AG08395 (cell line): ENCODE results near the gene CST6.
A peak's percentile ranks its signal among the peaks of the same experiment; 100 is the strongest.
"Not testable (repeated sequence)": the region's sequence is repeated elsewhere in the genome, so short reads cannot be mapped to it uniquely, and the experiment has no call there.

Source experiments
- DNase-seq: peaks from one replicate; pipeline ENCODE4 v3.0.0; 2012; ENCODE audit warnings: mixed read lengths, low spot score

Gene CST6

DNA sequence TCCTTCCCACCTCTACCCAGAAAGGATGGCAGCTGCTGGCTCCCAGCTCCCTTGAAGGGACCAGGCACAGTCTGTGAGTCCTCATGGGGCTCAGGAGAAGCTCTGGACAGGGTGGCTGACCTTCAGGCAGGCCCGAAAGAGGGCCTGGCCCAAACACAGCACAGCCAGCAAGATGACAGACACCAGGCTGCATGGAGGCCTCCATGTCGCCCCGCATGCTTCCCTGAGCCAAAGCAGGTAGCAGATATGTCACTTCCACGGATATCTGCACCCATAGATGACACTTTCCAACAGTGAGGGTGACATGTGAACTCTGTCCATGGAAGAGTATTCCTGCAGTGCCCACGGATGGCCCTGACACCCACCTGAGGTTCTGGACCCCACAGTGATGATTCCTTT is 28.2 kb upstream of the CST6 start:
- no peak for DNase-seq

DNA sequence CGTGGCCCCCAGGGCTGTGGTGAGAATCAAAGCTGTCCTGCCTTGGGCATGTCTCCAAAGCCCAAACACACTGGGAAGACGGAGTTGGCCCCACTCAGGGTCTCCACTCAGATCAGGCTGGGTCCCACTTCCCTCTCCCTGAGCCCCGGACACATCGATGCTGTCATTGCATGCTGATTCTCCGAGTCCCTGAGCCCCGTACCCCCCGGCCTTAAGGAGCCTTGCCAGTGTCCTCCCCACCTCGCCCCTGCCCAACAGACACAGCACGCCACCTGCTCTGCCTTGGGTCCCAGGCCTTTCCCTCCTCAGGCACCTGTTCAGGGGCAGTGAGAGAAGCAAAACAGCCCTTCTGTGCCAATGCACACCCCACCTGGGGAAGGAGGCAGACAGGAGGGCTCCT is 24.5 kb upstream of the CST6 start:
- DNase-seq: no peak

DNA sequence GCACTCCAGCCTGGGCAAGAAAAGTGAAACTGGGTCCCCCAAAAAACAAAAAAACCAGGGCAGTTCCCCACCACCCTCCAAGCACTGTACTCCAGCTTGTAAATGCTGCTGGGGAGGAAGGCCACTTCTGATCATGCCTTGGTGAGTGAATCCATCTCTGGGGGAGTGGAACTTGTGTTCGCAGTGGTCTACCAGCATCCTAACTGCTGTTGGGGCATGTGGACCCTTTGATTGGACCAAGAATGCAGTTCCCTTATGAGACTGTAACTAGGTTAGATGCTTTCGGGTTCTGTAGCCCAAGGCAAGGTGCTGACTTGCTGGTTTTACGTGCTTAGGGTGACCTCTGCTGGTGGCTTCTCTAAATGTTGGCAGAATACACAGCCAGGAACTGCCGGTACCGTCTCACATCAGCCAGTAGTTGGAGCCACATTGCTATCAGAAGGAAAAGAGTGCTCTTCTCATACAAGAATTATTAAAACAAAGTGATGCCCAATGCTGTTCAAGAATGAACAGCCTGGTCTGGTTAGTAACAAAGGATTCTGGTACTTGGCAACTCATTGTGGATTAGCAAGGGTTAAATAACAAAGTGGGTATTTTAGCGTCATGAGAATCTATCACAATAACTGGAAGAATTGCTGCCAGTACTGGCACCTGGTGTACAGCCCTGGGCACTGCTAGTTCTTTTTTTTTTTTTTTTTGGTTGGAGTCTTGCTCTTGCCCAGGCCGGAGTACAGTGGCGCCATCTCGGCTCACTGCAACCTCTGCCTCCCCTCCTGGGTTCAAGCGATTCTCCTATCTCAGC is 22.8 kb upstream of the CST6 start:
- DNase-seq: peak; percentile 91

DNA sequence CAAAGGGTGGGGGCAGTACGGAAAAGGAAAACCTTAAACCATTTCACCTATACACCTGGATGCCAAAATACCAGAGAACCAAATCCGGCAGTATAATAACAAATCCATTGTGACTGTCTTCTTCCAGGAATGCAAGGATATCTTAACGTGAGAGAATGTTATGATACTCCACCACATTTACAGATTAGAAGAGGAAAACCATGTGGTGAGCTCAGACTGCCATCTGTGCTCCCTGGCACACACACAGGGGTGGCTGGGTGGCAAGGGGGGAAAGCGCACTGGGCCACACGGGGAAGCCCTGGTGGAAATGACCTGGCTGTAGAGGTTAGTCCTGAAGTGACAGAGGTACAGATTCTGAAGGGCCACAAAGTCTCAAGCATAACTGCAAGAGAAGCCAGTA is 19.8 kb upstream of the CST6 start:
- DNase-seq: no peak

DNA sequence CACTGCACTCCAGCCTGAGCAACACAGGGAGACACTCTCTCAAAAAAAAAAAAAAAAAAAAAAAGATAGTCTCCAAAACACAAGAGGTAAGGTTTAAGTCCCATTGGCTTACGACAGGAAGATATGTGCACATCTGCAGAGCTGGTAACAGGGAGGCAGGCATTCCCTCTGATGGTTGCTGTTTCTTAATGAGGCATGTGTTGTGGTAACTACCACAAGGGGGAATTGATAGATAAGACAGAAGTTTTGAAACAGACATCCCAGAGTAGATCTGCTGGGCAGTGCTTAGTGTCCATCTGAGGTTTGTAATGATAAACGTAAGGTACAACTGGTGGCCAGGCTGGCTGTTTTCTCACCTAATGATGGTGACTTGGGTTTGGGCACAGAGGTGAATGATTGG is 14.5 kb upstream of the CST6 start:
- no peak for DNase-seq

DNA sequence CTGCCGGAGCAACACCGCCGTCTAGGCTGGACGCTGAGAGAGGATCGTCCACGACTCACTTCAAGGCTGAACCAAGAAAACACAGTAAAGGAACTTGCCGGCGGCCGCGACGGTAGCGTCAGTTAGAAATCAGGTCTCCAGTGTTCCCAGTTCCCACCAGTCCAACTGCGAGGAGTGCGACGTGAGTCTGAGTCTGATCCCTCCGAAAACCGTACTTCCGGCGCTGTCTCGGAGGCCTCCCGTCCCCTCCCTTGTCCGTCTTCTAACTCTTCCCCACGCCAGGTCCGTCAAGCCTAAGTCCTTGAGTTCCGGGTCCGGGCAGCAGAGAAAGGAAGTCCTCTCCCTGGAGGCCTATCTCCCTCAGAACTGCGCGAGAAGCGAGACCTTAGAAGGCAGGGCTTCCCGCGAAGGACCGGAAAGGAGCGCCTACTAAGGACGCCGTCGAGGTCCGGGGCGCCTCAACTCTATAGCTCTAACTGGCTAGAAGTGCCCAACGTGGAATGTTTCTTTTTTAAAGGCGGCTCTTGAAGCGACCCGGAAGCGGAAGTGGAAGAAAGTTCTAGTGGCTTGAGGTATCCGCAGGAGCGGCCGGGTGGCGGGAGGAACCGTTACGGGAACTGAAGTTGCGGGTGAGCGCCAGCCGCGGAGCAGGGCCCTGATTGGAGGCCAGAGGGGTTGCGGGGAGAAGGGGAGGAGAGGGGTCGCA is 9.7 kb upstream of the CST6 start, which contains the start of the genes BANF1 and EIF1AD:
TSS of gene BANF1 (plus strand) at position 562 of the 706 bp plus-strand sequence. CDS start 748 bp downstream, outside the sequence.
TSS of gene EIF1AD (minus strand) at position 216 of the 706 bp plus-strand sequence. CDS start 1,768 bp downstream, outside the sequence.
- peak; percentile 94 for DNase-seq

DNA sequence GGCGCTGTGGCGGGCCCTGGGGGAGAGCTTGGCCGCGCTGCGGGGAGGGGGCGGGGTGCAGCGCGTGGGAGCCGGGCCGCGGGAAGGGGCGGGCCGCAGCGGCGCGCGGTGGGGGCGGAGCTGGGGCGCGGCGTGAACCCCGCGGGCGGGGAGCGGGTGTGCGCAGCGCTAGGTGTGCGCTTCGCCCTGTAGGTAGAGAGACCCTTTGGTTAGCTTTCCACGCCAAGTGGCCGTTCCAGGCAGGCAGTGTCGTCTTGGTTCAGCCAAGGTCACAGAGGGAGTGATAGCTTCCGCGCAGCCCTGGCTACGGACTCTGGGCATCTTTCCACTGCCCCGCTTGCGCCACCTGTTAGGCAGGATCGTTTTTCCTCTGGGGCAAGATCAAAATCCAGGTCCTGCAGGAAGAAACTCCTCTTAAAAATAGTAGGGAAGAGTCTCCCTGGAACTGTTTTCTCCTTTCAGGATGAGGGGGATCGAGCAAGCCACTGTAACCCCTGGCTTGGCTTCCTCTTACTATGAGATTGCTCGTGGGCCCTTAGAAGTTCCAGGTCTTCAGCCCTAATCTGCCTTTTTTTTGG is 9.1 kb upstream of the CST6 start:
- peak; percentile 71 for DNase-seq

DNA sequence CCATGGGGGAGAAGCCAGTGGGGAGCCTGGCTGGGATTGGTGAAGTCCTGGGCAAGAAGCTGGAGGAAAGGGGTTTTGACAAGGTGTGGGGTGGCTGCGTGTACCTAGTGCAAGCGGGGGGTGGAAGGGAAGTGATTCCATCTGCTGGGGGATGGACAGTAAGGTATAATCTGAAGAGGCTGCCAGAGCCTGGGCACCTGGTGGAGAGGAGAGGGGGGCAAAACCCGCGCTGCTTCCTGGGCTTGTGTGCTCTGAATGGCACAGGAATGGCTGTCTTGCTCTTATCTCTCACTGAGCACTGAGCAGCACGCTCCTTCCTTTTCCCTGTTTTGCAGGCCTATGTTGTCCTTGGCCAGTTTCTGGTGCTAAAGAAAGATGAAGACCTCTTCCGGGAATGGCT is 8.5 kb upstream of the CST6 start:
- no peak for DNase-seq

DNA sequence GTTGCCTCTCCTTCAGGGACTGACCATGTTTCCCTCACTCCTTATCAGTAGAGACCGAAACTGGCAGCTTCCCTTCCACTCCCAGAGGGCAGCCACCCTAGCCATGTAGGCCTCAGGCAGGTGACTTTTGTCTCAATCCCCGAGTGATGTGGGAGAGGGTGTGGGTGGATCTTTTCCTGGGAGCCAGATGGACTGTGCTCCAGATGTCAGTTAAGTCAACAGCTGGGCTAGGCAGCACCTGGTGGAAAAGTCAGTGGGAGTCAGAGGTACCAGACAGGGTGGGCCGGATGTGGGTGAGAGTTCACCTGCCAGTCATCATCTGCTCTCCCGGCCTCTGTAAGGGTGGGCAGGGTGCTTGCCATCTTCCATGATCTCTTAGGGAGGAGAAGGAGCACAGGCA is 7.6 kb upstream of the CST6 start:
- DNase-seq: no peak

DNA sequence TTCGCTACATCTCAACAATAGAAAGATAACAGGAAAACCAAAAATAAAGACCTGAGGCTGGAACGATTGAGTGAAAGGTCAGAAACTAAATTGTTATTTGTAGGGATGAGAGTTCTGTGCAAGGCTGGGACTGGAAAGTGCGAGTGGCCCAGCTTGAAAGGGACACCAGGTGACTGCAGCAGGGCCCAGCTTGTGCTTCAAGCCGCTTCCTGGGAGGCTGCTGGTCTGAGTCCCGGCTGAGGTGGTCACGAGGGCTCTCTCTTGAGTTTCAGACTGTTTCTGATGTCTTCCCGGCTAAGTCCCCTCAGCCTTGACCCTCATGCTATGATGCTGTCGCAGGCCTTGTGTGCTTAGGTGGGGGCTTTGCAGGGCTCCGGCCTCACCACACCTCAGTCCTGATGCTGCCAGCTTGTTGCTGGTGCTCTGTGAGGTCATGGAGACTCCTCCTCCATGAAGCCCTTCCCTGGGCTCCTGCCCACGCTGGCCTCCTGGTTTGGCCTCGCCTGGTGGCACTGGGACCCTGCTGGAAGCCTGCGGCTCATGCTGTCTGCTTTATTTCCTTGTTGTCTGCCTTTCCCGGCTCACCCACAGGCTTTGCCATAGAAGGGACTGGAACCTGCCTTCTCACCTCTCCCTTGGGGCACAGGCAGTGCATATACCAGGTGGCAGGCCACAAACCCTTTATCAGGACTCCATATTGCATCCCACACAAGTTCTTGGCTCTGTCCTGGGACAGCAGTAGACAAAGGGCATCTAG is 5.5 kb upstream of the CST6 start:
- no peak for DNase-seq

DNA sequence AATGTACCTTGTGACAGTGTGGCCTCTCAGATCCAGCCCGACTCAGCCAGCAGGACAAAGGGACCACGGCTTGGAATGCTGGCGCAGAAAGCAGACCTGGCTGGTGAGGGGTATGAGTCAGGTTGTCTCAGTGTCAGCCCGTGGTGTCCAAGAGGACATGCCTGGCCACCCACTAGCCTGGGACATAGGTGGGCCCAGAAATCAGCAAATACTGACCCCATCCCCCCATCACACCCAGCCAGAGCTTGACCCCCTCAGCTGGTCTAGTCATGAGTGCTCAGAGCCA is 5.0 kb upstream of the CST6 start:
- no peak for DNase-seq

DNA sequence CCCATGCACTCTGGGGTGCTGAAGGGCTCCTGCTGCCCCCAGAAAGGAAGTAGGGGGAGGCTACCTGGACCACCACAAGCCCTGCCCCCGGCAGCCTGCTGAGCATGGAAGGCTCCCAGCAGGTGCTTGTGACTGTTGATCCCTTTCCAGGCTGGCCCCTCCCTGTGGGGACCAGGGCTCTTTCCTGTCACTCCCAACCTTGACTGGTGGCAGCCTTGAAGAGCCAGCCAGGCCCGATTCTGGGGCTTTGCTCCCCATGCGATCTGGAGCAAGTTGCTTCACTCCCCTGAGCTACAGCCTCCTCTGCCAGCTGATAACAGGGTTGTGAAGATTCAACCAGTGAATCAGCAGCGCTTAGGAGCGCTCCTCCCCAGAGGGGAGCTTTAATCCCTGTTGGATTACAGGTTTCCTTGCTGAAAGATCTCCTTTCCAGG is 4.6 kb upstream of the CST6 start:
- no peak for DNase-seq

DNA sequence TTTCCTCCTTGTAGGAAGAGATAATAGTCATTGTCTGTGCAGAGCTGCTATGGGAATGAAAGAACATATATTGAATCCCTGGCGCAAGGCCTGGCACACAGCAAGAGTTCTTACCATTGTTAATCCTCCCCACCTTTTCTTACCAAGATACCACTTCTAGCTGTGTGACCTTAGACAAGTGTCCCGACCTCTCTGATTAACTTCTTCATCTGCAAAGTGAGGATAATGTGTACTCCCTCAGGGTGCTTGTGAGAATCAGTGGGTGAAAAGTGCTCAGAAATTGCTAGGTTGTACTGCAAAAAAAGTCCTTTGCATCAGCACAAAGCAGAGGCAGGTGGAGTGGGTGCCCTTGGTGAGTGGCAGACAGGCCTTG is 3.7 kb upstream of the CST6 start:
- DNase-seq: no peak

DNA sequence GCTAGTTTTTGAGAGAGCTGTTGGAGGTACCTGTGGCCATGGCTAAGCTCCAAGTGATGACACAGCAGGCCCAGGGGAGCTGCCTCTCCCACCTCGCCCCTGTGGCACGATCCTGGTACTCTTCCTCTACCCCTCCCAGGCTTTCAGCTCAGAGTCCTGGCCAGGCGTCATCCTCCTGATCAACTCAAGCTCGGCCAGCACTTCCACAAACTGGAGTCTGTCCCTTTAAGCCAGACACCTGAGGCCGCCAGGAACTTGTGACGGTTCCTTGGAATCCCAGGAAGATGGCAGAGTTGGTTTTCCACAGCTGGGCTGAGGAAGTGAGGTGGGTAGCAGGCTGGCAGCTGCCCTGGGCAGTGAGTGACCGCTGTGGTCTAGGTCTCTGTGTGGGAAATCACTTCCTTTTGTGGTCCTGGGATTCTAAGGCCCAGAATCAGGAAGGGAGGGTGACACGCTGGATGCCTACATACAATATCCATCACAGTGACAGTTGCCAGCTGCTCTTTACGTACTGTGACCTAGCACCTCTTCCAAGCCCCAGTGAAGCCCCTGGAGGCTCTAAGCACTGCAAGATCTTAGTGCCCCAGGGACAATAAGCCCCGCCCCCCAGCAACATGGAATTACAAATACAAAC is 3.2 kb upstream of the CST6 start:
- DNase-seq: no peak

DNA sequence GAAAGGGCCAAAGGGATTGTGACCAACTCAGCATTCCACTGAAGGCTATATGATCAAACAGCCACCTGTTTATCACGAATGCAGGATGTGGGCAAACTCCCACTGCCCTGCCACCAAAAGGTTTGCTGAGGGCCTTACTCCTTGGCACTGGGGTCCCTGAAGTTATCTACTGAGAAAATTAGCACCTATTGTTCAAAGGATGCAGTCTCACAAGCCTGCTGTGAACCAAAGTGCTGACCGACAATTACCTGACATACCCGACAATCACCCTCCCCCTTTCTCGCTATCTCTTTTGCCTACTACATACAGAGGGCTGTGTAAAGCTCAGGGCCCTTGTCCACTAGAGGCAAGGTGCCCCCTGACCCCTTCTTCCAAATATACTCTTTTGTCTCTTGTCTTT is 1.8 kb upstream of the CST6 start:
- DNase-seq: not testable (repeated sequence)

DNA sequence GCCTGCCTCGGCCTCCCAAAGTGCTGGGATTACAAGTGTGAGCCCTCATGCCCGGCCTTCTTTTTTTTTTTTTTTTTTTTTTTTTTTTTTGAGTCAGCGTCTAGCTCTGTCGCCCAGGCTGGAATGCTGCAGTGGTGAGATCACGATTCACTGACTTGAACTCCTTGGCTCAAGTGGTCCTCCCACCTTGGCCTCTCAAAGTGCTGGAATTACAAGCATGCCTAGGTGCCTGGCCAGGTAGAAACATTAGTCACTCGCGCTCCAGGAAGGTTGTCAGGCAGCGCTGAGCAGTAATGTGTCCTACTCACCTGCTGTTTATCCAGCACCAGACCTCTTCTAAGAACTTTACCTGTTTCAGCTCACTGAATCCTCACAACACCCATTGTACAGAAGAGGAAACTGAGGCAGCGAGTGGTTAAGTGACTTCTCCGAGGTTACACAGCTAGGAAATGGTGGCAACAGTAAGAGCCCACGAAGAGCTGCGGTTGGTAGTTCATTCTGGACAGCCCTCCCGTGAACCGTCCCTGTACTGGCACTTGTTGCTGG is 496 bp upstream of the CST6 start:
- DNase-seq: no peak

DNA sequence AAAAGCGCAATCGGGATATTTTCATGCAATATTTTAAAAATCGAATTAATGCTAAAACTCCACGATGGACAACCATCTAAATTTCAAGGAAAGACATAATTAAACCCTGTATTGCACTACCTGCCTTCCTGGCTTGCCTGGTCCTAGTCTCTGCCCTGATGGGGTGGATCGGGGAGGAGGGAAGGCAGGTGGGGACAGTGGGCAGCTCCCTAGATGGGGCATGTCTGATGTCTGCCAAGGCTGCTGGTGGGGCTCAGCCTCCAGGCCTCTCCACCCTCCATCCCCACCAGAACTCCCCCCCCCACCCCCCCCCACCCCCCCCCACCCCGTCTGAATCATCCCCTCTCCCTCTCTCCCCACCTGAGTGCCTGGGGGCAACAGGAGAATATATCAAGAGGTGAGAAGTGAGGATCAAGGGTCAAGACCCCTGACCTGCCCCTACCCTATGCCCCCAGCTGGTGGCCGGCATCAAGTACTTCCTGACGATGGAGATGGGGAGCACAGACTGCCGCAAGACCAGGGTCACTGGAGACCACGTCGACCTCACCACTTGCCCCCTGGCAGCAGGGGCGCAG is 650 bp downstream of the CST6 start:
- no peak for DNase-seq

DNA sequence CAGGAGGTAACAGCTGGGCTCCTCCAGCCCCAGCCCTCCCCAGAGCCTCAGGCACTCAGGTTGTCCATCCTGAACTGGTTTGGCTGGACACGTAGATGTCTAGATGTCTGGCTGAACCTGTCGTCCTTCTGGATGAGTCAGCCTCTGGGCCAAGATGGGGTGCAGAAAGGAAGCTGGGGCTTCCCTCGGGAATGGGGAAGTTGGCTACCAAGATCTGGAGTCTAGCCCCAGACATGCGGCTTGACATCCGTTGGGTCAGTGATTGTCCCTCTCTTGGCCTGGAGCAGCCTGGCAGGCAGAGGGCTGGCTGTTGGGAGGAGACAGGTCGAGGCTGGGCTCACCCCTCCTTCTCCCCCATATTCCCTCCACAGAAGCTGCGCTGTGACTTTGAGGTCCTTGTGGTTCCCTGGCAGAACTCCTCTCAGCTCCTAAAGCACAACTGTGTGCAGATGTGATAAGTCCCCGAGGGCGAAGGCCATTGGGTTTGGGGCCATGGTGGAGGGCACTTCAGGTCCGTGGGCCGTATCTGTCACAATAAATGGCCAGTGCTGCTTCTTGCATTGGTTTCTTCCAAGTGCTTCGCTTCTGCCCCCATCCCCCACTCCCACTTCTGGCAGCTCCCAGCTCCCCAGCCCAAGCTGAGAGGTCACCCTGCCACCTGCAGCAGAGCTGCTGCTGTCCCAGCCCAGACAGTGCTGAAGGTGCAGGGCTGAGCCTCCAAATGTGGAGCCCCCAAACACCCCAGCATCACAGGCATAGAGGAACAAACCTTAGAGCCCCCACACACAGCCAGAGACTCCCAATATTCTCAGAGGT is 1.3 kb downstream of the CST6 start:
- no peak for DNase-seq

DNA sequence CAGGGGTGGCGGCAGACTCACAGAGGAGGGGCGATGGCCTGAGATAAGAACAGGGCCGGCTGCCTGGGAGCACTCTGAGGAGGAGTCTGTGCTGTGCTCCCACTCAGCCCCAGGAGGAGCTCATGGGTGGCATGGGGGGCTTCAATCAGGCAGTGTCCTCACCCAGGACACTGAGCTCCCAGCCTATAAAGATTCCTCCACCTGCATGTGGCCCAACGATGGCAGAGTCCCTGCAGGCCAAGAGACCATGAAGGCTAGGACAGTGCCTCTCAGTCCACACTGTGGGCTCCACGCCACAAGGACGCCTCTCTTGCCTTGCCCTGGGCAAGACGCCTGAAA is 1.9 kb downstream of the CST6 start:
- no peak for DNase-seq

DNA sequence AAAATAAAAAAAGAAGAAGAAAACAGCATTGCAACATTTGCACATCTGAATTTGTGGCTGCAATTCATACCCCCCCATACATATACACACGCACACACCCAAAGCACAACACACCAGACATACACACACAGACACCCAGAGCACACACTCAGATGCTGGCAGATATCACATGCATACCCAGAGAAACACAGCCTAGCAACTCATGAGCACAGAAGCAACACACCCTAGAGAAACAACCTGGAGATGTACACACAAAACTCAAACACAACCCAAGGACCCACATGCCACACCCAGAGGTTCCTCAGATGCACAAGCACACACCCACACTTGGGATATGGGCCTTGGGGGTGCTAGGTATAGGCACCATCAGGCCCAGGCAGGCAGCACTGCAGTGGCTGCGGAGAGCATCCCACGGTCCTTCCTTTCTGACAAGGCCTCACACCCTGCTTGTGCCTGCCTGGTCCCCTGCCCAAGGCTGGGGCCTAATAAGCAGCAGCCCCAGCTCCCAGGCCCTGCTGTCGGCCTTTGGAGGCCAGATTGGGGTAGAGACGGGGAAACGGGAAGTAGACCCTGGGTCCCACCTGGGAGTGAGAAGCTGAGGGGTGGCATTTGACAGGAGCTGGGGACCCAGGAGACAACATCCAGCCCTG is 3.1 kb downstream of the CST6 start:
- no peak for DNase-seq
